Stimulated activated CD8-positive, alpha-beta memory T cell treated with anti-CD3 and anti-CD28 coated beads, Interleukin-15, amount 100 ng/mL, for 48 hours (primary cell): ENCODE results near the gene PSME3.
"Not testable (repeated sequence)": the region's sequence is repeated elsewhere in the genome, so short reads cannot be mapped to it uniquely, and the experiment has no call there.

Experiments
- DNase-seq, 2 donors: peaks; one replicate each; pipeline ENCODE4 v3.0.0-alpha.2; 2020; ENCODE audit warnings: low read depth in 2 of 2

PSME3 gene

GRCh38 chr17:42850954-42851353, 17.8 kb downstream of the PSME3 start, which contains the start of gene AOC3:
Gene AOC3, plus strand, starts transcription at chr17:42851199. Its CDS starts 145 bp downstream, at chr17:42851344.
- DNase-seq = no peak

- DNase-seq = not testable (repeated sequence)
These were observed 18.4 kb downstream of the PSME3 start for GRCh38 chr17:42851371-42852240.

GRCh38 chr17:42852351-42852750, 19.2 kb downstream of the PSME3 start:
- DNase-seq = no peak

GRCh38 chr17:42853004-42853403, 19.8 kb downstream of the PSME3 start:
- no peak for DNase-seq

- DNase-seq = no peak
These were observed 20.4 kb downstream of the PSME3 start for GRCh38 chr17:42853597-42853967.

GRCh38 chr17:42853968-42854790, 21.0 kb downstream of the PSME3 start:
- no peak for DNase-seq

- no peak for DNase-seq
These were observed 21.9 kb downstream of the PSME3 start for GRCh38 chr17:42855048-42855596.

GRCh38 chr17:42856093-42856492, 22.9 kb downstream of the PSME3 start:
- DNase-seq = not testable (repeated sequence)

- not testable (repeated sequence) for DNase-seq
These were observed 23.3 kb downstream of the PSME3 start for GRCh38 chr17:42856516-42856915.

- DNase-seq = no peak
These were observed 24.2 kb downstream of the PSME3 start for GRCh38 chr17:42857389-42857788.

- DNase-seq = no peak
These were observed 32.5 kb downstream of the PSME3 start for GRCh38 chr17:42865638-42866094.

- DNase-seq = no peak
These were observed 33.0 kb downstream of the PSME3 start for GRCh38 chr17:42866216-42866615.

GRCh38 chr17:42866631-42867575, 33.7 kb downstream of the PSME3 start:
- DNase-seq = no peak

- DNase-seq = not testable (repeated sequence)
These were observed 34.6 kb downstream of the PSME3 start for GRCh38 chr17:42867694-42868261.

- no peak for DNase-seq
These were observed 35.1 kb downstream of the PSME3 start for GRCh38 chr17:42868338-42868737.

GRCh38 chr17:42871647-42872046, 38.5 kb downstream of the PSME3 start:
- no peak for DNase-seq

GRCh38 chr17:42872251-42872965, 39.2 kb downstream of the PSME3 start:
- DNase-seq = no peak

- DNase-seq = no peak
These were observed 40.1 kb downstream of the PSME3 start for GRCh38 chr17:42873315-42873714.

GRCh38 chr17:42873932-42874695, 40.9 kb downstream of the PSME3 start:
- DNase-seq = not testable (repeated sequence)
